GM12875 (cell line): ENCODE results near the gene CARD19.

Experiments
- H3K4me3 ChIP-seq: one replicate; pipeline ENCODE4 v1.5.1; 2011; ENCODE audit warnings: low read depth, low read length, control low read depth
- TF ChIP-seq, protein P1 (sequence below): IDR thresholded peaks from 2 replicates; pipeline ENCODE4 v1.5.1; 2011; ENCODE audit warnings: low read depth, mild to moderate bottlenecking, control low read depth, inconsistent platforms, low read length, moderate library complexity, borderline replicate concordance; ENCODE audit not compliant: insufficient read depth

Gene CARD19

DNA sequence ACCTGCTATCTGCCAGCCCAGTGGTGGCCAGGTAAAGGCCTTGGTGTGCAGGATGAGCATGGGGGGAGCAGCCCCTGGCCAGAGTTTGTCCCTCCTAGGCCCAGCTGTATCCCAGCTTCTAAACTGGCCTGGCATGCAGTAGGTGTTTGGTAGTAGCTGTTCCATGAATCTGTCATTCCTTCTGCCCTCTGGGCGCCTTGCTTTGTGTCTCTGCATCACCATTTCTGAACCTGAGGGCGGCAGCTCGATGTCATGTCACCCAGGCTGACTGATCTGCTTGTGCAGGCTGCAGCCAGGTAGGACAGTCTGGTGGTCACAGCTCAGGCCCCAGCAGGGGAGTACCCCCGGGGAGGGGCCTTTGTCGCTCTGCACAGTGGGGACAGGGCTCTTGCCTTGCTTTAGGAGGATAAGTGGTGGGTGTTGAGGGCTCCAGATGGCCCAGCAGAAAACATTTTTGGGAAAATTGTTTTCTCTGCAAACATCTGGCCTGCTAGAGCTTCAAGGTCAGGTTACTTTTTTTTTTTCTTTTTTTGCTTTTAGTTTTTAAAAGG lies 42.2 kb upstream of the CARD19 start:
- no peak overlapping the region for H3K4me3 ChIP-seq
- TF ChIP-seq, protein P1, sequence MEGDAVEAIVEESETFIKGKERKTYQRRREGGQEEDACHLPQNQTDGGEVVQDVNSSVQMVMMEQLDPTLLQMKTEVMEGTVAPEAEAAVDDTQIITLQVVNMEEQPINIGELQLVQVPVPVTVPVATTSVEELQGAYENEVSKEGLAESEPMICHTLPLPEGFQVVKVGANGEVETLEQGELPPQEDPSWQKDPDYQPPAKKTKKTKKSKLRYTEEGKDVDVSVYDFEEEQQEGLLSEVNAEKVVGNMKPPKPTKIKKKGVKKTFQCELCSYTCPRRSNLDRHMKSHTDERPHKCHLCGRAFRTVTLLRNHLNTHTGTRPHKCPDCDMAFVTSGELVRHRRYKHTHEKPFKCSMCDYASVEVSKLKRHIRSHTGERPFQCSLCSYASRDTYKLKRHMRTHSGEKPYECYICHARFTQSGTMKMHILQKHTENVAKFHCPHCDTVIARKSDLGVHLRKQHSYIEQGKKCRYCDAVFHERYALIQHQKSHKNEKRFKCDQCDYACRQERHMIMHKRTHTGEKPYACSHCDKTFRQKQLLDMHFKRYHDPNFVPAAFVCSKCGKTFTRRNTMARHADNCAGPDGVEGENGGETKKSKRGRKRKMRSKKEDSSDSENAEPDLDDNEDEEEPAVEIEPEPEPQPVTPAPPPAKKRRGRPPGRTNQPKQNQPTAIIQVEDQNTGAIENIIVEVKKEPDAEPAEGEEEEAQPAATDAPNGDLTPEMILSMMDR, result no peak

- TF ChIP-seq, protein P1, result no peak
- H3K4me3 ChIP-seq, result no peak overlapping the region
These were observed 41.0 kb upstream of the CARD19 start for GRCh38 chr9:93054758-93055704.

DNA sequence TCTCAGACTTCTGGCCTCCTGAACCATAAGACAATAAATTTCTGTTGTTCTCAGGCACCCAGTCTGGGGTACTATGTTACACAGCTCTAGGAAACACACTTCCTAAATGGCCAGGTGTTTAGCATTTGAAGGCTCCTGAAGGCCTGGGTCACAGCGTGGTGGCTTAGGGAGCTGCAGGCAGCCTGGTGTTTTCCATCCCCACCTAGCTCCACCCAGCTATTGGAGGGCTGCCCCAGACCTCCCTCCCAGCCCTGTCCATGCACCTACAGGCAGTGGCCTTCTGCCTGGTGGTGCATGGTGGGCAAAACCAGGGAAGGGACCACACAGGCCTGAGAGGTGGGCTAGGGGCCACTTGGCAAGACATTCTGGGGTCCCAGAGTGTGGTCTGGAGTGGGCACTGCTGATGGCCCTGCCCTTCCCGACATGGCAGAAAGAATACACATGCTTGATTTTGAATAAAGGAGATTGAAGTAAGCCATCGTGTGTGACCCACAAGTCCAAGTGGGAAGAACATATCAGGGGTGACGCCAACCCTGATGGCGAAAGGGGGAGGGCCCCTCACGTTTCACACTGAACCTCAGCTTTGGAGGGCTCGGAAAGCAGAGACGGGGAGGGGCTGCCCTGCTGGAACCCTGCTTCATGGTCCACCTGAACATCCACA lies 38.8 kb upstream of the CARD19 start:
- TF ChIP-seq, protein P1, result no peak
- no peak overlapping the region for H3K4me3 ChIP-seq

DNA sequence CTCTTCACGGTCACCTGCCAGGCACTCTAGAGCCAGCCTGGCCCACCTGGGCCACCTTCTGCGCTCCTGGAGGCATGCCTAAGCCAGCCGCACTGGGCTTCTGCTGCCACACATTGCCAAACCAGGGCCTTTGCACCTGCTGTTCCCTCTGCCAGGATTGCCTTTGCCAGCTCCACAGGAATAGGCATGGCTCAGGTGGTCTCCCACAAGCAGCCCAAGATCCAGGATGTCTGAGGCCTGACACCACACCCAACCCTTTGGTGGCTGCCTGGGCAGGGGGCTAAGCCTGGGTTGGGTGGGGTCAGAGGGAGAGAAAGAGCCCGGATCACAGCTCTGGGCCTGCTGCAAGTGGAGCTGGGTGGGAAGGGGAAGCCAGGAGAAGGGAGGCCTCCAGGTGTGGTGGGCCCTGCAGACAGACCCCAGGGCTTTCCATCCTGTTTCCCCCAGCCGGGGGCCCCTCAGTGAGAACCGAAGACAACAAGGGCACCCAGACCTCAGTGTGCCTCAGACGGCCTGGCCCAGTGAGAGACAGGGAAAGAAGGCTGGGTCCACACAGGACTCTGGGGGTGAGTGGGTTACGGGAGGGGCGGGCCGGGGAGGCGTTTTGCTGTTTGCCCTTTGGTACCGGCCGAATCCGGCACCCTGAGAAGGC lies 38.2 kb upstream of the CARD19 start:
- no peak overlapping the region for H3K4me3 ChIP-seq
- TF ChIP-seq, protein P1, result no peak

DNA sequence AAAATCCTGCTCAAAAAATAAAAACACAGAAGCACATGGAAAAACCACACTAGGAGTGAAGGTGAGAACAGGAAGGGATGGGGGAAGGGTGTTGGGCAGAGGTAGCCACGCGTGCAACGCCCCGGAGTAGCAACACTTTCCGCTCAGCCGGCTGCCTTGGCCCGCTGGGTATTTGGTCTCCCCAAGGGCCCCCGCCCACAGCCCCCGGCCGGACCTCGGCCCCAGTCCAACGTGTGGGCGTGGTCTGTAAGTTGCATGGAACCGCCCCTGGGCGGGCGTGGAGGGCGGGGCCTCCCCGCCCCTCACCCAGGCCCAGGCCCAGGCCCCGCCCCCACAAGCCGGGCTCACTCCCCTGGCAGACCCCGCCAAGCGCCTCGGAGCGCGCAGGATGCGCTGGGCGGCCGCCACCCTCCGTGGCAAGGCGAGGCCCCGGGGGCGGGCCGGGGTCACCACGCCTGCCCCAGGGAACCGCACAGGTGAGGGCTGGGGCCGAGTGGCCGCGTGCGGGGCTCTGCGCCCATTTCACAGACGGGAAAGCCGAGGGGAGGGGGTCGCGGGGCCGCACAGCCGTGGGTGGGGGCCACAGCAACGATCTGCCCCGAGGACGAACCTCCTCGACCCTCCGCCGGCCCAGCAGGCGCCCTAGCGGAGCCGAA lies 37.5 kb upstream of the CARD19 start, which contains the start of gene SUSD3:
Gene SUSD3 (plus strand): TSS at position 347 of the 656 bp plus-strand sequence. CDS start 42 bp downstream, at position 389.
- peak within 1 kb of the TSS; percentile 64 for H3K4me3 ChIP-seq
- TF ChIP-seq, protein P1, result no peak

- H3K4me3 ChIP-seq, result peak overlapping the region; percentile 64
- TF ChIP-seq, protein P1, result no peak
These were observed 36.9 kb upstream of the CARD19 start for GRCh38 chr9:93059011-93059714.
